Stimulated activated CD8-positive, alpha-beta memory T cell treated with anti-CD3 and anti-CD28 coated beads, Interleukin-7, amount 100 ng/mL, for 24 hours (primary cell): ENCODE results near the gene SEC31A.

Experiments
- DNase-seq: peaks from one replicate; pipeline ENCODE4 v3.0.0-alpha.2; 2020; ENCODE audit warnings: low read depth

Gene SEC31A

DNA sequence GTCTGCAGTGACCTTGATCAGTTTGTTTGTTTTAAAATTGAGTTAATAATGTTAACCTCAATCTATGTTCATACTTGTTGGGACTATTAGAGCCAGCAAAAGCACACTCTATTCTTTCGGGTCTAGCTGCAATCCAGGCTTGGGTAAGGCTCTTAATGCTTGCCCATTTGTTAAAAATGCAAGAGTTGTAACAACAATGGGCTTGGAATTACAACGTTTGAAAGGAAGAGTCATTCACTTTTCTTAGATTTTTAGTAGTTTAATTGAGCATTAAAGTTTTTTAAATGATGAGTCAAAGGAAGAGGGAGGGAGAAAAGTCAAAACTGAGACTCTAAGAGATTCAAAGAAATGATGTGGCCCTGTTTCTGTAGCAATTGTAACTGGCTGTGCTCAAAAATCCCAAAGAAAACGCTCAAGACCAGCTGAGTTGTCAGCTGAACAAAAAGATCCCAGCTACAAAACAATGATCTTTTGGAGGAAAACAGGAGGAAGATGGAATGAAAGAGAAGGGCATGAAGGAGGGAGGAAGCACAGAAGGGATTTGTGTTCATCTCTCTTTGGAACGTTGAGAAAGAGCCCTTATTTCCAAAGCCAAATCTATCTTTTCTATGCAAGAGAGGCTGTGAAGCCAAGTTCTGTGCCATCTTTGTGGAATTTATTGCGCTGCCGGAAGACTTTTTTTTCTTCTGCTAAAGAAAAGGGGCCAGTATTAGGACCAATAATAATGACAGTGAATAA is 97.9 kb downstream of the SEC31A start:
- DNase-seq, result no peak

DNA sequence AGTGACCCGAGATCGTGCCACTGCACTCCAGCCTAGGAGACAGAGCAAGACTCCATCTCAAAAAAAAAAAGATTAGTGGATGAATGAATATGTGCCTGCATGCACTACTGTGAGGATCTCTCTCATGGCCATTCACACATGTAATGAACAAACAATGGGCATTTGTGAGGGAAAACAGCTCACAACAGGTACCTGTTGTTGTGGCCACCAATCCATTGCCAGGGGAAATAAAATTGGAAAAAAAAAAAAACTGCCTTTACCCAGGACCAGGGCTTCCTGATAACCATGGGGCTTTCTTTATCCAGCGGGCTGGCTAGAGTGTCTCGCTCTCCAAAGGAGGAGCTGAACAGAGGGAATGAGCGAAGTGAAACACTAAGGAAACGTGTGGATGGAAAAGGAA is 99.8 kb downstream of the SEC31A start:
- DNase-seq, result no peak

DNA sequence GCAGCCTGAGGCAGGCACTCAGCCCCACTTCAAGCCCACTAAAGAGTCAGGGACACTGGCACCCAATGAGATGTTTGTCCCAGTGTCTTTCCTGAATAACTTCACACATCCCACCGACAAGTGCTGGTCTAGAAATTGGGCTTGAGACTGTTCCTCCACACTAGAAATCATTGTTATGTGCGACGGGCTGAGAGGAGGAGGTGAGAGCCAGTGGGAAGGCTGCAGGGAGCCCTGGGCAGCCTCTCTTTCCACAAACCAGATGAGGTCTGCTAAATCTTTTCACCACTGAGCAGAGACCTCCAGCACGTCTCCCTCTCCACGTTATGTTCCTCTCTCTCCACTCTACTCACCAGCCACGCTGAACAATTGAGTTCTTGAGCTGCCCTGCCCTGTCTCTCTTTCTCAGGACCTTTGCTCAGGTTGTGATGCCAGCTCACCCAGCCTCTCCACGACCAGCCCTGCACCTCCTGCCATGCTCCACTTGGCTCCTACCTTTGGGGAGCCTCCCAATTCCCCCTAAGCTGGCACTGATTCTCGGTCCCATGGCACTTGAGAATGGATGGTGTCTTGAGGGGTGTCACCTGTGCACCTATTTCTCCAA is 100.8 kb downstream of the SEC31A start:
- DNase-seq, result no peak

DNA sequence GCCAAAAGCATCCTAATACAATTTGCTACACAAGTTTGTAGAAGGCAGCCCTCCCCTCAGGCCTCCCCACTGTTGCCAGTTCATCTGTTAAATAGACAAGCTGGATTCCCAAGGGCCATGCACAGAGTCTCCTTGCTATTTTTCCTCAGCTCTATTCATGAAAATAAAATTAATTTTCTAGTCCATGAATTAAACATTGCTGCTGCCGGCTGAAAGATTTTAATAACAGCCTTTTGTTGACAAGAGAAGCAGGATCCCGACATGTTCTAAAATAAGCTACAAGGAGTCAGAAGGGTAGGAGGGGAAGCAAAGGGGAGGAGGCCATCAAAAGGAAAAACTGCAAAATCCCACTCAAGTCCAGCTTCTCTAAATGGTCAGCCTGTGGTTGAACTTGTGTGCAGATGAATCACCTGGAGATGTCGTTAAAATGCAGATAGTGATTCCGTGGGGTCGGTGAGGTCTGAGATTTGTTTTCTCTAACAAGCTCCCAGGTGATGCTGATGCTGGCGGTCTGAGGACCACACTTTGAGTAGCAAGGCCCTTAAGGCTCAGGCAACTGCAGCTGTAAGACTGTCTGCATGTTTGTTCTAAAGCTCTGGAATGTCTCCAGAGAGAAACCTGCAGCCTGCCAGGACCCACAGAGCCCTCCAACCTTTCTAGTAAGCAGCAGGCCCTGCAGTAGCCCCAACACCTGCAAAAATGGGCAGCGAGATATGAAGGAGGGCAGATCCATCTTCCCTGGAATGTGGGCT is 101.8 kb downstream of the SEC31A start:
- no peak for DNase-seq

DNA sequence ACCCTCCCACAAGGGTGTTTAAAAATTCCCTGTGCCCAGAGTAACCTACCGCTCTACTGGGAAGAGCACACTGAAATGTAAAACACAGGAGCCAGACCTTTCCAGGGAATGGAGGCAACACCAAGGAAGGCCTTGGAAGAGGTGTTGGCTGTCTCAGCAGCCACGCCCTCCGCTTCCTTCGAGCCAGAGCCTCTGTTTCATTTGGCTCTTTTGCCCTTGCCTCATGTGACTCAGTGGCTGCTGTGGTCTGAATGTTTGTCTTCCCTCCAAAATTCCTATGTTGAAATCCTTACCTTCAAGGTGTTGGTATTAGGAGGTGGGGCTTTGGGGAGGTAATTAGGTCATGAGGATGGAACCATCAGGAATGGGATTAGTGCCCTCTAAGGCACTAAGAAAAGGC is 103.6 kb downstream of the SEC31A start:
- DNase-seq, result no peak

DNA sequence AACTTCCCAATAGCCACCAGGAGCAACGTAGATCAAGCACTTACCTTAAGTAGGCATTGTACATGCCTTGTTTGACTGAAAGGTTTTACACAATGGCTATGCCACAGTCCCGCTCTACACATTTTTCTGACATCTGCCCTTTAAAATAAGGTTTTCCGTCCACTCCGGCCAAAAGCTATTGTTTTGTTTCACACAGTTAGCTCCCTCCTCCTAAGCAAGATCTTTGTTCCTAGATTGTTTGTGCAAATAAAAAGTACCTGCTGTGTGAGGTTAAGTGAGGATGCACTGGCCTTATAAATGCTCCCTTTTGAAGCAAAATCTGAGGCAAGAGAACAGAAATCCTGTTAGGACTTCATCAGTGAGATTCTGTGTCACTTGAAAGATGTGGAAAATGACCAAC is 104.1 kb downstream of the SEC31A start:
- no peak for DNase-seq

DNA sequence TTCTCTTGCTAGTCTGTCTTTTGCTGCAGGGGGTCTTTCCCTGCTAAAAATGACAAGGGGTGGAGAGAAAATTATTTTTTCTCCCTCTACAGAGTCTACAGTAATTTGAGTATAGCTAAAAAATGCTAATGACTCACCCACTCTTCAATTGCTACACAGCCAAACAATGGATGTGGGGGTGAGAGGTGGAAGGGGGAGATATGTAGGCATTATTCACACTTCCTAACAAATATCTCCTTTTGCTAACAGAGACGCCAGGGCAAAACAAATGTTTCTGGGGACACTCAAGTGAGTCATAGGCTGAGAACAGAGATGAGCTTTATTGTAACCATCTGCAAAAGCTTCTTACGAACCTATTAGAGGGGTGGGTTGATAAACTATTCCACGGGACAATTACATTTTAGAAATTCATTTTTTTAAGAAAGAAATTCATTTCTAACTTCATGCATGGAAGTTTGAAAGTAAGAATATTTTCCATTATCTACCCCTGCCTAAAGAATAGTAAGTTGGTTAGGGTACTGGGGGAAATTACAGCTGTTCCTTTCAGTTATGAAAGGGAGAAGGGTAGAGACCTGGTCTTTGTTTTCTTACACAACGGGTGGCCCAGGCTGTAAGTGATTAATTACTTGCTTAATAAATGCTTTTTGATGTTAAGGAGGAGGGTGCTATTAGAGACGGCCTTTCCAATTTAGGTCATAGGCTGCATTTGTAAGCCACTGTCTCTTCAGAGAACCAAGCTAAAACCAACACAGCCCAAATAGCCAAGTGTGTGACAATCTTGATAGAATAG is 105.1 kb downstream of the SEC31A start:
- no peak for DNase-seq

DNA sequence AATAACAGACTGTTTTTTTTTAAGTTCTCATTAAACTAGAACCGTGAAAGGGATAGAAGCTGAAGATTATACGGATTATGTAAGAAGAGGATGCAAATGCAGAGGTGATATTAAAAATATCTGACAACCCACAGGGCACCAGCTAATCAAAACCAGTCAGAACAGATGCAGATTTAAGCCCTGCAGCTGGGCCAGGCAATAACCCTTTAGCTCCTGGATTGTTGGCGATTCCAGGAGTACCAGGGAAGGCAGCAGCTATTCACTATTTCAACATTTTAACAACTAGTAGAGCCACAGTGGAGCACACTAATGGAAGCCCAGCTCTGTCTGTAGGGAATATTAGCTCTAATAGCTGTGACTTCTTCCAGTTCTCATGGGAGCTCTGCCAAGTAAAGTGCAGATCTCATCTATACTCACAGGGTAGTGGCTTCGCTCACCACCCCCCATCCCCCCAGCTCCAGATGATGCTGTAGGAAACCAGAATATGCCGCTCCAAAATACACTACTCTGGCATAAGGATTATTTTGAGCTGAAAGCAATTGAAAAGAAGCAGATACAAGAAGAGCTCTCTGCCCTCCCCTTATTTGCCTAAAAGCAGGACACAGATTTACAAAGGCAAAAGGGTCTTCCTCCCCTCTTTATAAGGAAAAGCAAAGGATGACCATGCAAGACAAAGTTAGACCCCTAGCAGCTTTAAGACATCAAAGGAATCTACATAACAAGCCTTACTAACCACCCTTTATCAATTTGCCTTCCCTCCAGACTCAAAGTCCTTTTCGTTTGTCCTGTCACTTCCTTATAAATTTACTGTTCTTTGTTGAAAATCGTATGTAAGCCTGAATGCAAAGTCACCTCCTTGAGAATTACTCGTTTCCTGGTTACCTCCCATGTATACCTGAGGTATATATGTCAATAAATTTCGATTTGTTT is 106.0 kb downstream of the SEC31A start:
- DNase-seq, result no peak

DNA sequence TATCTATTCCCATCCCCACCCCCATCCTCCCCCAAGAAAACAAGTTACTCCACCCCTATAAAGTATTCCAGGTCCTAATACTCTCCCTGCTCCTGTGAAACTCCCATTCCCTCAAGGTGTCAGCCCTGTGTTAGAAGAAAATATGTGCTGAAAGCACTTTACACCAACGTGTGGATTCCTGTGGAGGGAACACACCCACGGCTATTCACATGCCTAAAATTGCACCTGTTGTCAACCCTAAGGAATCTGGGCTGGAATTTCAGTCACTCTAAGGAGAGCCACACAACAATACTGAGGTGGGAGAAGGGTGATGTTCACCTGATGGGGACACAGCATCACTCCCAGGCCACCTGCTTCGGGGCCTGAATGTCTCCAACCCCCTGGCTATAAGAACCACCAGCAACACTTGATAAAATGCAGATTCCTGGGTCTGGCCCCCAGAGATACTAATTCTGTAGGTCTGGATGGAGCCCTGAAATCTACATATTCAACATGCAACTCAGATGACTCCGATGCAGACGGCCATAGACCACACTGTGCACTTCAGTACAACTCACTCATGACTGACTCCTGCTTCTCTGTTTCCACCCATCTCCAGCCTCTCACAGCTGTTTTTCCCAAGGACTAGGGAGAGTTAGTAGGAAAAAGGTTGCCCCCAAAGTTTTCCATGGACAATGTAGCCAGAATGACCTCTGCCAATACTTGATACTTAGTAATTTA is 108.2 kb downstream of the SEC31A start:
- no peak for DNase-seq

DNA sequence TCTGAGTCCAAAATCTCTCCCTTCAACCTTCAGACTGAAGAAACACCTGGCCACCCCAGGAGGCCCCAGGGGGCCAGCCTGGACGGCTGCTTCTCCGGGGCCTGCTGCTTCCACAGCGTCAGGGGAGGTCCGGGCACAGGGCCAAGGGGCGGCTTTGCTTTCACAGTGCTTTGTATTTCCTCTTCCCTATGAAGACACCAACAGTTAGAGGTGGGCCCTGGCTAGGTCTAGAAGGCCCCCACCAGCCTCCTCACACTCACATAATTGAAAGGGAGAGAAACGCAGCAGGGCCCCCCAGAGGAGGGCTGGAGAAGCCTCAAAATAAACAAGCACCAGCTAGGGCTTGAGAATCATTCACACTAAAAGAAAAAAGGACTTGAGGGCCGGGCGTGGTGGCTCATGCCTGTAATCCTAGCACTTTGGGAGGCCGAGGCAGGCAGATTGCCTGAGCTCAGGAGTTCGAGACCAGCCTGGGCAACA is 110.2 kb downstream of the SEC31A start:
- no peak for DNase-seq

DNA sequence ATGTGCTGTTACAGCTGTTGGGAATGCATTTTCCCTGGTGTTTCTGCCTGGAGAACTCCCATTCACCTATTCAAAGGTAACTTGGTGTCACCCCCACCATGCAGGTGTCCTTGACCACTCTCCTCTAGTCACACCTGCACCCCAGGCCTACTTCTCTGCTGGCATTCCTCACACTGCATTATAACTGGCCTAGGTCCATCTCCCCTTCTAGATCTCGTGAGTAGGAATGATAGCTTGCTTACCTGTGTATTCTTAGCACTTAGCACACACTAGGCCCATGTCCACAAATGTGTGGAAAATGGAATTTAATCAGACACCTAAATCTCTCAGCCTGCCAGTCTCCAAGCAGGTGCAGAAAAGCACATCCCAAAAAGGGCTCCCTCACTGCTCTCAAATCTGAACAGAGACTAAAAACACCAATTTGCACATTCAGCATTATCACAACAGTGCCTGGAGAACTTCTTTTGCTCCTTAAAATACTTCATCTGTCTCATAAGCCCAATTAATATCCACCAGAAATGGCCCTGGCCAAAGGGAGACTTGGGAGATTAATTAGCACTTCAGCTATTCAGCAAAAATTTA is 110.7 kb downstream of the SEC31A start:
- no peak for DNase-seq

DNA sequence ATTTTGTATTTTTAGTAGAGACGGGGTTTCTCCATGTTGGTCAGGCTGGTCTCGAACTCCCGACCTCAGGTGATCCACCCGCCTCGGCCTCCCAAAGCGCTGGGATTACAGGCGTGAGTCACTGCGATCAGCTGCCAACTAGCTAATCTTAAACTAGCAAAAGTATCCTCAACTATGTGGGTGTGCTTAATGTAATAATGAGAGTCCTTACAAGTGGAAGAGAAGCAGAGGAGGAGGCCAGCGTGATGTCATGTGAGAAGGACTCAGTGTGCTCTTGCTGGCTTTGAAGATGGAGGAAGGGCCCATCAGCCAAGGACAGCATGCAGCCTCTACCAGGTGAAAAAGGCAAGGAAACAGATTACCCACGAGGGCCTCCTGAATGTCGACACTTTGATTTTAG is 111.9 kb downstream of the SEC31A start:
- no peak for DNase-seq

DNA sequence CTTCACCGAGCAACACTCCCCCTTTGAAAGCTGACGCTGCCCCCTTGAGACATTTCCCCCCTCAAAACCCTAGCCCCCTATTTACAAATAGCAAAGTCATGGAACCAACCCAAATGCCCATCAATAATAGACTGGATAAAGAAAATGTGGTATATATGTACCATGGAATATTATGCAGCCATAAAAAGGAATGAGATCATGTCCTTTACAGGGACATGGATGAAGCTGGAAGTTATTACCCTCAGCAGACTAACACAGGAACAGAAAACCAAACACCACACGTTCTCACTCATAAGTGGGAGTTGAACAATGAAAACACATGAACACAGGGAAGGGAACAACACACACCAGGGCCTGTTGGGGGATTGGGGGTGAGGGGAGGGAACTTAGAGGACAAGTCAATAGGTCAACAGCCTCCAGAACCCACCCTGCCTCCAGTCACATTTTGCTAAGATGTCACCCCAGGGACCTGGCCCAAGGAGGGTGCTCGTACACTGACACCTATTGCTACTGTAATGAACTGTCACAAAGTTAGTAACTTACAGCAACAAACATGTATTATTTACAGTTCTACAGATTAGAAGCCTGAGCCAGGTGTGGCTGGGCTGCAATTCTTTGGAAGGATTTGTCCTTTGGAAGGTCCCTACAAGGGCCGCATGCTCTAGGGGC is 113.0 kb downstream of the SEC31A start:
- no peak for DNase-seq

DNA sequence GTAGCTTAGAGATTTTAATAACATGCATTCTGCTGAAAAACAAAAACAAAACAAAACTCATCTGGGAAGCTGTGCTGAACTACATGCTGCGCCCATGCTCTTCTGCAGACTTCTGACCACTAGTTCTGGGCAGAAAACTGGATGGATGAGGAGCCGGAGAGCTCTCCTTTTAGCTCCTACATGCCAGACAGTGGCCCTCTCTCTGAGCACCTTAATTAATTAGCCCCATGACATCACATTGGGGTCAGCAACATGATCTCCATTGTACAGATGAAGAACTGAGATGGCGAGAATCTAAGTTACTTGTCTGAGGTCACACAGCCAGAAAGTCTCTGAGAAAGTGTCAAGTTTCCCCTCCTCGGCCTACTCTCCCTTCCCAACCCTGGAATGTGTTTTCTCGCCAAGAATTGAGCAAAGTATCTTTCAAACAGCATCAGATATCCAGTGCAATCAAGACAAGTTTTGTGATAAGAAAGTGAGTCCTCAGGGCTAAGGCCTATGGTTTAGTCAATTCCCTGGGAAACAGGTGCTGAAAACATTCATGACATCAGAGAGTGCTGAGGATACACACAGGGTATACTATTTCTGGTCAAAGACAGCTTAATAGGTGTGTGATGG is 113.9 kb downstream of the SEC31A start:
- no peak for DNase-seq

DNA sequence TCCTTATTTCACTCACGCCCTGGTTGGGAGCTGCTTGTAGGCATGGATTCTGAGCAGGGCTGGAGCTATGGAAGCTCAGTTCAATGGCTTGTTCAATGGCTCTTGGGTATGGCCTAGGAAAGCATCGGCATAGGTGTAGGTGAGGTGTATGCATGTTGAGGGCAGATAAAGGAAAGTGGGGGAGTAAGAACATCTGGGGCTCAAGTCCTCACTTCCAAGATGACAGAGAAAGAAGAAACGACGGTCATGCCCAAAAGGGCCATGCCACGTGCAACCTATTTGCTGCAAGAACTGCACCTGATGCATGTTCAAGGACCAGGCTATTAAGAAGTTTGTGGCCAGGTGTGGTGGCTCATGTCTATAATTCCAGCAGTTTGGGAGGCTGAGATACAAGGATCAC is 115.7 kb downstream of the SEC31A start:
- DNase-seq, result no peak

DNA sequence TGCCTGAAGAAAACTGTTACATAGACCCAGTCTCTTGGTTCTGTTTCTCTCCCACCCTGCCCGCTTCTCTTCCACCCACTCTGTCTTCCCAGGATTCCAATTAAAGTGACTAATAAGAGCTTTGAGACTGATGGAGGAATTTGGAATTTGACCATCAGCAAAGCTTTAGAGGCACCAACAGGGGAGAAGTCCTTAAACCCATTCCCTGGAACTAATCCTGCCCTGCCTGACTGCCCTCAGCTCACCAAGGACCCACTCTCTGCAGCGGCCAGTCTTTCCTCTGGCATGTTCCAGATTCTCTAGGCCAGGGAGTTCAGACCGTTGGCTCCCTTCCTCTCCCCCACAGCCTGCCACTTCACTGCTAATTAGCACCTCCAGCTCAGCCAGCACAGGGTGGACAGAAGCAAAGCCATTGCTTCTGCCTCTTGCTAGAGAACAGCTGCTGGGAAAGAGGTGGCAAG is 116.2 kb downstream of the SEC31A start:
- no peak for DNase-seq

DNA sequence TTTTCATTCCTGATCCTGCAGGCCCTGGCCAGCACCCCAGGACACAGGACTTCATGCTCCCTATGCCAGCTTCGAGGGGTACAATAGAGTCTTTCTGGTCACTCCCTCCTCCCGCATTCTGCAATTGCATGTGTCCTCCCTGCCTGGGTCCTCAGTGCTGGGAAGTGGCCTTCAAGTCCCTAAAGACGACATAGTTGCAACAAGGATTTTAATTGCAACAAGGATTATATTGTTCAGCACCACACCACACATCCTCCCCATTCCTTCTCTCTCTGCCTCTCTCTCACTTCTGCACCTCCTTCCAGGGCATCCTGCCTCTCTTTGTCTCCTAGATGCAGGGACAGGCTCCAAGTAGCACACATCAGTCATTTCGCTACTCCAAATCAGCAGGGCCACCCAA is 117.9 kb downstream of the SEC31A start:
- no peak for DNase-seq

DNA sequence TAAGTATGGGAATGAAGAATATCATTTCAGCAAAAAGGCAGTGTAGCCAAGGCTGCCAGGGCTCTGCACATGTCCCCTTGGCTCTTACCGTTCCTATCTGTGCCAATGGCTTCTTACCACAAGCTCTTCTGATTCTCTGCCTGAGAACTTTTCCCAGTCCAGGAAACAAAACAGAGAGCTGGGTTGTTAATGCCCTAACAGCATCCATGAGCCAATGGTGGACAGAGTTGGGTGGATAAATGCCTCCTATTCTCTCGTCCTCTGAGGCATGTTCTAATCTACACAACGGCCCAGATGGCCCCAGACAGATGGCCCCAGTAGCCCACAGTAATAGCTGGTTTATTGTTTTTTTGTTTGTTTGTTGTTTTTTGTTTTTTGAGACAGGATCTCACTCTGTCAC is 120.3 kb downstream of the SEC31A start:
- no peak for DNase-seq
